Skin of body (tissue), 2 donors: ENCODE results near the gene CAPN2. TPM values are rescaled to one million over a fixed set of nuclear protein-coding genes. Genes with fewer than 3 reads are reported as not detected.

Experiments used
- DNase-seq: peaks from one replicate; lab custom pipeline; 2025; lab: John Stamatoyannopoulos, UW
- total RNA-seq: library from RNA; depleted of rRNA; stranded (reverse); fragments of >200 nt; gene quantifications from one replicate; pipeline ENCODE4 v1.2.3, GENCODE V29; 2014

Gene CAPN2
- total RNA-seq, result 81.8 TPM

GRCh38 chr1:223712194-223712849 is at the start of gene CAPN2:
Gene CAPN2 (plus strand): TSS chr1:223712539. CDS start chr1:223712641, 102 bp downstream.
- peak; percentile 65 for DNase-seq

- DNase-seq, result no peak
Measured at GRCh38 chr1:223662943-223663342, 49.4 kb upstream of the CAPN2 start.

GRCh38 chr1:223664106-223664505 is 48.2 kb upstream of the CAPN2 start:
- no peak for DNase-seq

GRCh38 chr1:223665592-223666312 is 46.6 kb upstream of the CAPN2 start, which contains the start of gene CAPN8:
Gene CAPN8 (minus strand): TSS chr1:223665701. CDS start chr1:223665646, 55 bp downstream.
- no peak for DNase-seq

GRCh38 chr1:223667484-223668182 is 44.7 kb upstream of the CAPN2 start:
- DNase-seq, result no peak

GRCh38 chr1:223669003-223669795 is 43.1 kb upstream of the CAPN2 start:
- DNase-seq, result no peak

GRCh38 chr1:223670458-223671159 is 41.7 kb upstream of the CAPN2 start:
- DNase-seq, result no peak

GRCh38 chr1:223674119-223674890 is 38.0 kb upstream of the CAPN2 start:
- DNase-seq, result no peak

- DNase-seq, result no peak
Measured at GRCh38 chr1:223678841-223679240, 33.5 kb upstream of the CAPN2 start.

- no peak for DNase-seq
Measured at GRCh38 chr1:223680188-223680587, 32.2 kb upstream of the CAPN2 start.

- no peak for DNase-seq
Measured at GRCh38 chr1:223682502-223682901, 29.8 kb upstream of the CAPN2 start.

GRCh38 chr1:223683586-223684487 is 28.5 kb upstream of the CAPN2 start:
- no peak for DNase-seq

GRCh38 chr1:223684488-223684792 is 27.9 kb upstream of the CAPN2 start:
- DNase-seq, result no peak

GRCh38 chr1:223691121-223691520 is 21.2 kb upstream of the CAPN2 start:
- peak; percentile 11 for DNase-seq

- DNase-seq, result no peak
Measured at GRCh38 chr1:223695014-223695548, 17.3 kb upstream of the CAPN2 start.

GRCh38 chr1:223695941-223696340 is 16.4 kb upstream of the CAPN2 start:
- DNase-seq, result no peak

- DNase-seq, result no peak
Measured at GRCh38 chr1:223700388-223700918, 11.9 kb upstream of the CAPN2 start.

- DNase-seq, result no peak
Measured at GRCh38 chr1:223700942-223701637, 11.2 kb upstream of the CAPN2 start.
